Neural progenitor cell (in vitro differentiated cells): ENCODE results near the gene COL26A1. TPM values are rescaled to one million over a fixed set of nuclear protein-coding genes. Genes with fewer than 3 reads are reported as not detected.

Experiments used
- DNase-seq: peaks from one replicate; pipeline ENCODE4 v3.0.0-alpha.2; 2016; ENCODE audit warnings: low spot score
- H2AFZ ChIP-seq: fragments of 200-600 bp; sonication (generic); replicated peaks from 2 replicates; pipeline ENCODE4 v1.6.1; 2016; ENCODE audit warnings: antibody characterized with exemption
- H3F3A ChIP-seq: fragments of 200-600 bp; sonication (generic); 2 replicates; pipeline ENCODE4 v1.6.1; 2016; ENCODE audit warnings: antibody characterized with exemption, low read depth
- H3K27ac ChIP-seq: fragments of 200-600 bp; sonication (generic); 2 replicates; pipeline ENCODE4 v1.5.1; 2016; ENCODE audit warnings: mild to moderate bottlenecking
- H3K27me3 ChIP-seq: fragments of 200-600 bp; sonication (generic); 2 replicates; pipeline ENCODE4 v1.6.1; 2016; ENCODE audit warnings: mild to moderate bottlenecking, moderate library complexity
- H3K36me3 ChIP-seq: fragments of 200-600 bp; sonication (generic); 2 replicates; pipeline ENCODE4 v1.5.1; 2016
- H3K4me1 ChIP-seq: fragments of 200-600 bp; sonication (generic); 2 replicates; pipeline ENCODE4 v1.6.1; 2016; ENCODE audit warnings: mixed run types
- H3K4me2 ChIP-seq: fragments of 200-600 bp; sonication (generic); 2 replicates; pipeline ENCODE4 v1.6.1; 2016
- H3K4me3 ChIP-seq: fragments of 200-600 bp; sonication (generic); 2 replicates; pipeline ENCODE4 v1.5.1; 2016
- H3K79me2 ChIP-seq: fragments of 200-600 bp; sonication (generic); 2 replicates; pipeline ENCODE4 v1.6.1; 2016; ENCODE audit warnings: low read depth
- H3K9ac ChIP-seq: fragments of 200-600 bp; sonication (generic); 2 replicates; pipeline ENCODE4 v1.6.1; 2016
- H3K9me3 ChIP-seq: fragments of 200-600 bp; sonication (generic); 2 replicates; pipeline ENCODE4 v1.5.1; 2016; ENCODE audit warnings: low read depth
- H4K20me1 ChIP-seq: fragments of 200-600 bp; sonication (generic); 2 replicates; pipeline ENCODE4 v1.6.1; 2016; ENCODE audit warnings: low read depth
- H3K27ac Mint-ChIP-seq: 3 replicates; pipeline ENCODE4 v1.8.0; 2021; ENCODE audit warnings: mixed read lengths
- H3K27me3 Mint-ChIP-seq: 2 replicates; pipeline ENCODE4 v1.8.0; 2022; ENCODE audit warnings: low read depth, mild to moderate bottlenecking, inconsistent platforms, moderate library complexity, mixed read lengths; ENCODE audit not compliant: insufficient read depth
- H3K36me3 Mint-ChIP-seq: 3 replicates; pipeline ENCODE4 v1.8.0; 2021; ENCODE audit warnings: mixed read lengths
- H3K4me1 Mint-ChIP-seq: 3 replicates; pipeline ENCODE4 v1.8.0; 2021; ENCODE audit warnings: mixed read lengths
- H3K4me3 Mint-ChIP-seq: 3 replicates; pipeline ENCODE4 v1.8.0; 2021; ENCODE audit warnings: mild to moderate bottlenecking, moderate library complexity, mixed read lengths
- H3K9me3 Mint-ChIP-seq: 3 replicates; pipeline ENCODE4 v1.8.0; 2020; ENCODE audit warnings: mixed read lengths
- EZH2 ChIP-seq: fragments of 200-600 bp; sonication (generic); IDR thresholded peaks from 2 replicates; pipeline ENCODE4 v1.6.1; 2017; ENCODE audit warnings: antibody characterized with exemption, mild to moderate bottlenecking, moderate library complexity
- EZH2phosphoT487 ChIP-seq: fragments of 200-600 bp; sonication (generic); IDR thresholded peaks from 2 replicates; pipeline ENCODE4 v1.6.1; 2017; ENCODE audit warnings: antibody characterized with exemption
- total RNA-seq: library from RNA; depleted of rRNA; stranded (reverse); fragments of >200 nt; gene quantifications from 2 replicates; pipeline ENCODE4 v1.2.3, GENCODE V29; 2015; ENCODE audit warnings: low replicate concordance
- TF ChIP-seq, protein P1 (sequence below): fragments of 200-600 bp; sonication (generic); IDR thresholded peaks from 2 replicates; pipeline ENCODE4 v1.5.1; 2017; ENCODE audit warnings: antibody characterized with exemption, mild to moderate bottlenecking

The COL26A1 gene
- total RNA-seq, 1 donor from 2014 or later = 26.7 TPM

DNA sequence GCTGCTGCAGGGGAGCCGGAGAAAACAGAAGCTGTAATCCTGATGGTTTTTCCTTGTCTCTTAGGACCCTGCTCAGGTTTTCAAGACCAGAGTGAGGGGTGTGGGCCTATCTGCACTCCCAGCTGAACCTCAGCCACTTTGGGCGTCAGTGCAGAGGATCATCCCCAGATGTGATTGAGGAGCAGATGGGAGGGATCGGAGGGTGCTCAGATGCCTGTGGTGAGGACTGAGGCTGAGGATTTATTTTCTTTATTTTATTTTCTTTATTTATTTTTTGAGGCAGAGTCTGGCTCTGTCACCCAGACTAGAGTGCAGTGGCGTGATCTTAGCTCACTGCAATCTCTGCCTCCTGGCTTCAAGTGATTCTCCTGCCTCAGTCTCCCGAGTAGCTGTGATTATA lies 13.9 kb downstream of the COL26A1 start:
- H3K9me3 Mint-ChIP-seq = peaks cover 6% of the 10 kb centered on the region

DNA sequence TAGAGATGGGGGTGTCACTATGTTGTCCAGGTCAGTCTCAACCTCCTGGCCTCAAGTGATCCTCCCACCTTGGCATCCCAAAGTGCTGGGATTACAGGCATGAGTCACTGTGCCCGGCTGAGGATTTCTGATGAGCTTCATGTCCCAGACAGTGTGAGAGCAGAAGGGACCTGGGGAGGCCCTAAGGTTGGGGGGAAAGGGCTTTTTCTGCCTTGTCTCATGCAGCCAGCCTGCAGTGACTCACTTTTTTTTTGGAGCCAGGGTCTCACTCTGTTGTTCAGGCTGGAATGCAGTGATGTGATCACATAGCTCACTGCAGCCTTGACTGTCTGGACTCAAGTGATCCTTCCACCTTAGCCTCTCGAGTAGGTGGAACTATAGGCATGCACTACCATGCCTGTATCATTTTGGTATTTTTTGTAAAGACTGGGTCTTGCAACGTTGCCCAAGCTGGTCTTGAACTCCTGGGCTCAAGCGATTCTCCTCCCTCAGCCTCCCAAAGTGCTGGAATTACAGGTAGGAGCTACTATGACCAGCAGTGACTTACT lies 14.6 kb downstream of the COL26A1 start:
- Histone ChIP-seq H3K4me1 (peaks cover 13% of the 10 kb centered on the region), H3K4me2 (no peak overlapping the region), H3F3A (peaks cover 25% of the 10 kb centered on the region), H3K9ac (no peak overlapping the region), H4K20me1 (peaks cover under 1% of the 10 kb centered on the region), H3K9me3 (peaks cover 17% of the 10 kb centered on the region), H3K4me3 (no peak overlapping the region), H3K79me2 (peaks cover 42% of the 10 kb centered on the region), H2AFZ (no peak overlapping the region), H3K27ac (no peak overlapping the region), H3K27me3 (no peaks in the 10 kb centered on the region), H3K36me3 (no peaks in the 10 kb centered on the region)
- Mint-ChIP-seq H3K4me1 (peaks cover 41% of the 10 kb centered on the region), H3K4me3 (no peak overlapping the region), H3K9me3 (peaks cover 7% of the 10 kb centered on the region), H3K27me3 (peaks cover 7% of the 10 kb centered on the region), H3K27ac (no peak overlapping the region), H3K36me3 (peaks cover 20% of the 10 kb centered on the region)
- TF ChIP-seq, protein P1, sequence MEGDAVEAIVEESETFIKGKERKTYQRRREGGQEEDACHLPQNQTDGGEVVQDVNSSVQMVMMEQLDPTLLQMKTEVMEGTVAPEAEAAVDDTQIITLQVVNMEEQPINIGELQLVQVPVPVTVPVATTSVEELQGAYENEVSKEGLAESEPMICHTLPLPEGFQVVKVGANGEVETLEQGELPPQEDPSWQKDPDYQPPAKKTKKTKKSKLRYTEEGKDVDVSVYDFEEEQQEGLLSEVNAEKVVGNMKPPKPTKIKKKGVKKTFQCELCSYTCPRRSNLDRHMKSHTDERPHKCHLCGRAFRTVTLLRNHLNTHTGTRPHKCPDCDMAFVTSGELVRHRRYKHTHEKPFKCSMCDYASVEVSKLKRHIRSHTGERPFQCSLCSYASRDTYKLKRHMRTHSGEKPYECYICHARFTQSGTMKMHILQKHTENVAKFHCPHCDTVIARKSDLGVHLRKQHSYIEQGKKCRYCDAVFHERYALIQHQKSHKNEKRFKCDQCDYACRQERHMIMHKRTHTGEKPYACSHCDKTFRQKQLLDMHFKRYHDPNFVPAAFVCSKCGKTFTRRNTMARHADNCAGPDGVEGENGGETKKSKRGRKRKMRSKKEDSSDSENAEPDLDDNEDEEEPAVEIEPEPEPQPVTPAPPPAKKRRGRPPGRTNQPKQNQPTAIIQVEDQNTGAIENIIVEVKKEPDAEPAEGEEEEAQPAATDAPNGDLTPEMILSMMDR = no peak
- TF ChIP-seq EZH2 (no peak), EZH2phosphoT487 (no peak)
- no peak for DNase-seq

More for the DNA sequence above, 13.9 kb downstream of the COL26A1 start:
- H3K27ac ChIP-seq = peak overlapping the region; percentile 70
- no peak overlapping the region for H3K9ac ChIP-seq
- H4K20me1 ChIP-seq = peaks cover 7% of the 10 kb centered on the region
- H3K36me3 ChIP-seq = no peaks in the 10 kb centered on the region
- H3K4me3 ChIP-seq = no peak overlapping the region
- H3K27me3 Mint-ChIP-seq = peaks cover 7% of the 10 kb centered on the region
- no peak overlapping the region for H2AFZ ChIP-seq
- H3K27ac Mint-ChIP-seq = no peak overlapping the region
- no peak for DNase-seq
- TF ChIP-seq EZH2phosphoT487 = no peak
- TF ChIP-seq, protein P1 = no peak
- no peak for TF ChIP-seq EZH2
- no peak overlapping the region for H3K4me3 Mint-ChIP-seq
- H3K4me2 ChIP-seq = no peak overlapping the region
- H3K4me1 Mint-ChIP-seq = peaks cover 41% of the 10 kb centered on the region
- H3F3A ChIP-seq = peaks cover 25% of the 10 kb centered on the region
- peaks cover 12% of the 10 kb centered on the region for H3K9me3 ChIP-seq
- H3K36me3 Mint-ChIP-seq = peaks cover 18% of the 10 kb centered on the region
- peaks cover 42% of the 10 kb centered on the region for H3K79me2 ChIP-seq
- no peaks in the 10 kb centered on the region for H3K27me3 ChIP-seq
- H3K4me1 ChIP-seq = peaks cover 13% of the 10 kb centered on the region

DNA sequence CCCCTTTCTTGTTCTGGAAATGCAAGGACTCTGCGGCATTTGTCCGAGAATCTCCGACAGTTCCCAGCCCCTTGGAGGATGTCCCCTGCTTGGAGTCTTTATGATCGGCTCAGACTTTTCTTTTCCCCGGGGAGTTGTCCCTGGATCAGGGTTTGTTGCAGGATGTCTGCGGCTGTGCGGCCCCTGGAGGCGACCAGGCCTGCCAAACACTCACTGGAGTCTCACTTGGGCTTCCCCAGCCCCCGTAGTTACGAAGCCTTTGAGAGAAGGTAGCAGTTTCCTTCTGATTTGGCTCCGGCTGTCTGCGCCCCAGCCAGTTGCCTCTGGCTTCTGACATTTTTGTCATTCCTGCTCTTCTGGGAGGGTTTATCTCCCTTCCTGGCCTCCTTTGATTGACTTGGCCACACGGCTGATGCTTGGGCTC lies 16.1 kb downstream of the COL26A1 start:
- peak; percentile 78 for DNase-seq
- H3K9ac ChIP-seq = no peak overlapping the region
- H3K4me1 ChIP-seq = peaks cover 13% of the 10 kb centered on the region
- peaks cover 7% of the 10 kb centered on the region for H3K9me3 Mint-ChIP-seq
- H3K4me1 Mint-ChIP-seq = peaks cover 30% of the 10 kb centered on the region
- no peak overlapping the region for H2AFZ ChIP-seq
- peaks cover 8% of the 10 kb centered on the region for H3K27me3 Mint-ChIP-seq
- H3K36me3 Mint-ChIP-seq = peaks cover 23% of the 10 kb centered on the region
- peak overlapping the region; percentile 25 for H3K4me2 ChIP-seq
- H3F3A ChIP-seq = peaks cover 25% of the 10 kb centered on the region
- no peaks in the 10 kb centered on the region for H3K36me3 ChIP-seq
- H4K20me1 ChIP-seq = no peaks in the 10 kb centered on the region
- H3K27me3 ChIP-seq = no peaks in the 10 kb centered on the region
- H3K9me3 ChIP-seq = peaks cover 17% of the 10 kb centered on the region
- H3K4me3 ChIP-seq = no peak overlapping the region
- H3K27ac Mint-ChIP-seq = peak overlapping the region; percentile 96
- TF ChIP-seq EZH2phosphoT487 = no peak
- TF ChIP-seq, protein P1 = peak; percentile 22
- peak overlapping the region; percentile 87 for H3K27ac ChIP-seq
- peaks cover 41% of the 10 kb centered on the region for H3K79me2 ChIP-seq
- peak overlapping the region; percentile 72 for H3K4me3 Mint-ChIP-seq
